Endodermal cell (in vitro differentiated cells): Measurements from ENCODE around the gene PSAPL1. TPM values are rescaled to one million over a fixed set of nuclear protein-coding genes. Genes with fewer than 3 reads are reported as not detected.

Experiments
- DNase-seq: peaks from one replicate; pipeline ENCODE4 v3.0.0-alpha.2; 2017
- H3K27ac ChIP-seq: 2 replicates; pipeline ENCODE4 v1.5.1; 2013; ENCODE audit warnings: mild to moderate bottlenecking, low read depth, low read length, moderate library complexity
- H3K27me3 ChIP-seq: 2 replicates; pipeline ENCODE4 v1.6.1; 2013; ENCODE audit warnings: mild to moderate bottlenecking, low read length, moderate library complexity; ENCODE audit not compliant: insufficient read depth, control insufficient read depth, poor library complexity, severe bottlenecking
- H3K36me3 ChIP-seq: 2 replicates; pipeline ENCODE4 v1.7.0; 2013; ENCODE audit warnings: mild to moderate bottlenecking, low read length, moderate library complexity; ENCODE audit not compliant: control insufficient read depth, insufficient read depth
- H3K4me1 ChIP-seq: one replicate; pipeline ENCODE4 v1.7.0; 2013; ENCODE audit warnings: low read length; ENCODE audit not compliant: control insufficient read depth, insufficient read depth
- H3K4me3 ChIP-seq: 2 replicates; pipeline ENCODE4 v1.5.1; 2013; ENCODE audit warnings: mild to moderate bottlenecking, low read length, moderate library complexity
- H3K9ac ChIP-seq: 2 replicates; pipeline ENCODE4 v1.6.1; 2013; ENCODE audit warnings: mild to moderate bottlenecking, low read length, moderate library complexity; ENCODE audit not compliant: poor library complexity, severe bottlenecking; ENCODE audit errors: extremely low read depth
- H3K9me3 ChIP-seq: 2 replicates; pipeline ENCODE4 v1.6.1; 2013; ENCODE audit warnings: mild to moderate bottlenecking, low read length, moderate library complexity; ENCODE audit not compliant: control insufficient read depth
- H3K27ac Mint-ChIP-seq: 2 replicates; pipeline ENCODE4 v1.8.0; 2020; ENCODE audit warnings: mixed read lengths
- H3K27me3 Mint-ChIP-seq: 2 replicates; pipeline ENCODE4 v1.8.0; 2021; ENCODE audit warnings: mild to moderate bottlenecking, mixed read lengths; ENCODE audit not compliant: insufficient read depth
- H3K36me3 Mint-ChIP-seq: 2 replicates; pipeline ENCODE4 v1.8.0; 2020; ENCODE audit warnings: low read depth, mixed read lengths
- H3K4me1 Mint-ChIP-seq: 2 replicates; pipeline ENCODE4 v1.8.0; 2020; ENCODE audit warnings: mixed read lengths
- H3K4me3 Mint-ChIP-seq: 2 replicates; pipeline ENCODE4 v1.8.0; 2020; ENCODE audit warnings: mild to moderate bottlenecking, moderate library complexity, mixed read lengths
- H3K9me3 Mint-ChIP-seq: 2 replicates; pipeline ENCODE4 v1.8.0; 2020; ENCODE audit warnings: mild to moderate bottlenecking, mixed read lengths
- WGBS, 2 experiments: methylation state at CpG; one replicate each; pipeline versions ENCODE4 v1.1.5 to v1.1.7; 2013; ENCODE audit warnings: missing lambda C conversion rate in 2 of 2, mixed read lengths in 1 of 2; ENCODE audit not compliant: insufficient coverage in 1 of 2, insufficient read length in 1 of 2; 5-methylcytosine and 5-hydroxymethylcytosine counted together
- total RNA-seq, 2 donors: library from RNA; stranded (reverse); fragmentation: NEBNext Ultra II Directional in 1 of 2; extraction: Animal tissue kit (Norgen Biotek cat#: 25700) in 1 of 2; gene quantifications; 2 replicates in 1 of 2; 3 replicates in 1 of 2; pipeline ENCODE4 v1.2.1, GENCODE V29; 2021
- TF ChIP-seq, protein P1 (sequence below): fragments of 200-600 bp; sonication (generic); conservative IDR thresholded peaks from 2 replicates; pipeline ENCODE4 v1.5.0; 2021; ENCODE audit warnings: antibody characterized with exemption, mild to moderate bottlenecking

The PSAPL1 gene
- total RNA-seq, 2 donors from 2014 or later: 0.13 to 0.24 TPM

DNA sequence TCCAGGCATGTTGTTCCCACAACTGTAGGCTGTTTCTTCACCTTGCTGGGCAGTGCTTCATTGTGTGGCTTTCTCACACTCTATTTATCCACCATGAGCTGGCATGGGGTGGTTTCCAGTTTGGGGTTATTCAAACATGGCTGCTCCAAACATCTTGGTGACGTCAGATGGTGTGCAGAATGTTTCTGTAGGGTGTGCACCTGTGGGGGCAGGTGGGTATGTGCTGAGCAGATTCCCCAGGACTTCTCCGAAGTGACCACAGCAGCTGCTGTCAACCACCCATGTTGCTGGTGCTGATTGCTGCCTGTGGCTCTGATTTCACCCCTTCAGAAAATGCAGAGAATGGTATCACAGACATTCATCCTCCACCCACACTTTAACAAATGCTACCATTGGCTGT is 5.0 kb upstream of the PSAPL1 start:
- no peak overlapping the region for H3K9ac ChIP-seq

DNA sequence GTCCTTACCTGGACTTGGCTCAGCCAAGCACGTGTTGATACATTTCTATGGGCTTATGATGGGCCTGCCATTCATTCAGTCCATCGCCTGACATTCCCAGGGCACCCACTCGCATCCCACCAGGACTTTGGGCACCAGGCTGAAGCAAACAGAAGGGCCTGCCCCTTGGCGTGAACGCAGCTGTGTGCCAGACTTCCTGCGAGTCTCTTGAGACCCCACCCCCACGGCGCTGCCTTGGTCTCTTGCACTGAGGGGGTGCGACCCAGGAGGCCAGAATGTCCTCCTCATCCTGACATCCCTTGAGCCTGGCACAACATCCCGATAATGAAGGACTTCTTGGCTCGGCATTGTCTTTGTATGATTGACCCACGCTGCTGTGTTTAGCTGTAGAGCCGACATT is 1.5 kb upstream of the PSAPL1 start:
- Histone ChIP-seq H3K9ac (no peak overlapping the region), H3K27ac (no peak overlapping the region), H3K9me3 (no peaks in the 10 kb centered on the region), H3K36me3 (no peaks in the 10 kb centered on the region), H3K4me3 (no peak overlapping the region), H3K4me1 (peaks cover 4% of the 10 kb centered on the region), H3K27me3 (no peaks in the 10 kb centered on the region)
- TF ChIP-seq, protein P1, sequence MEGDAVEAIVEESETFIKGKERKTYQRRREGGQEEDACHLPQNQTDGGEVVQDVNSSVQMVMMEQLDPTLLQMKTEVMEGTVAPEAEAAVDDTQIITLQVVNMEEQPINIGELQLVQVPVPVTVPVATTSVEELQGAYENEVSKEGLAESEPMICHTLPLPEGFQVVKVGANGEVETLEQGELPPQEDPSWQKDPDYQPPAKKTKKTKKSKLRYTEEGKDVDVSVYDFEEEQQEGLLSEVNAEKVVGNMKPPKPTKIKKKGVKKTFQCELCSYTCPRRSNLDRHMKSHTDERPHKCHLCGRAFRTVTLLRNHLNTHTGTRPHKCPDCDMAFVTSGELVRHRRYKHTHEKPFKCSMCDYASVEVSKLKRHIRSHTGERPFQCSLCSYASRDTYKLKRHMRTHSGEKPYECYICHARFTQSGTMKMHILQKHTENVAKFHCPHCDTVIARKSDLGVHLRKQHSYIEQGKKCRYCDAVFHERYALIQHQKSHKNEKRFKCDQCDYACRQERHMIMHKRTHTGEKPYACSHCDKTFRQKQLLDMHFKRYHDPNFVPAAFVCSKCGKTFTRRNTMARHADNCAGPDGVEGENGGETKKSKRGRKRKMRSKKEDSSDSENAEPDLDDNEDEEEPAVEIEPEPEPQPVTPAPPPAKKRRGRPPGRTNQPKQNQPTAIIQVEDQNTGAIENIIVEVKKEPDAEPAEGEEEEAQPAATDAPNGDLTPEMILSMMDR: no peak
- Mint-ChIP-seq H3K4me1 (peaks cover 10% of the 10 kb centered on the region), H3K4me3 (no peak overlapping the region), H3K9me3 (peaks cover 13% of the 10 kb centered on the region), H3K27me3 (peaks cover 11% of the 10 kb centered on the region), H3K27ac (no peak overlapping the region), H3K36me3 (no peaks in the 10 kb centered on the region)
- WGBS, 2 experiments: 85 to 87% methylated on average over 11 to 13 of the region's 13 CpGs
- no peak for DNase-seq

More for the DNA sequence above, 5.0 kb upstream of the PSAPL1 start:
- no peaks in the 10 kb centered on the region for H3K36me3 Mint-ChIP-seq
- peaks cover 10% of the 10 kb centered on the region for H3K4me1 Mint-ChIP-seq
- H3K9me3 Mint-ChIP-seq: peaks cover 13% of the 10 kb centered on the region
- Histone ChIP-seq H3K4me3 (no peak overlapping the region), H3K27me3 (no peaks in the 10 kb centered on the region), H3K4me1 (peaks cover 7% of the 10 kb centered on the region), H3K36me3 (no peaks in the 10 kb centered on the region), H3K27ac (no peak overlapping the region), H3K9me3 (no peaks in the 10 kb centered on the region)
- 88 to 100% methylated on average over 1 to 2 of the region's 2 CpGs for WGBS, 2 experiments
- DNase-seq: no peak
- H3K27me3 Mint-ChIP-seq: peaks cover 11% of the 10 kb centered on the region
- TF ChIP-seq, protein P1: no peak
- no peak overlapping the region for H3K4me3 Mint-ChIP-seq
- H3K27ac Mint-ChIP-seq: no peak overlapping the region

DNA sequence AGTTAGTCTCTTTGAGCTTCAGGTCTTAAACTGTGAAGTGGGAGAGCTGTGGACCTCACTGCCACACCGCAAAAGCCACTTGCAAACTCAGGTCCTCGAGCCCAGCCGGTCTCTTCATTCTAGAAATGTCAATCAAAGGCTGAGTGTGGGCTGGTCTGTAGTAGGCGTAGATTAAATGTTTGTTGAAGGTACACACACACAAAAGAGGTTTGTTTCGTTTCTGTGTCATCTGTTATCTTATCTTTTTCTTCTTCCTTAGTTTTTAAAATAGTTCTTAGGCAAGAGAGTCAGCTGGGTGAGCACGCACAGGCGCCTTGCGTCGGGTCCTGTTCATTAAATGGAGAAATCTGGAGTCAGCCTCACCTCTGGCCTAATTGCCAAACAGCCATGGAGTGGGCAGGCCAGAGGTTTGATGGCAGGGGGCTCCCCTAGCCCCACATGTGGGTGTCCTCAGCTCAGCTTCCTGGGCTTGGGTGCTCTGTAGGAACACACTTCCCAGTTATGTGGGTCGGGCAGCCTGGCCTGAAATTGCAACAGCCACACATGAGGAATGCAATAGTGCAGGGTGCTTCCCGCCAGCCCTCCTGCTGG is 836 bp upstream of the PSAPL1 start:
- TF ChIP-seq, protein P1: no peak
- H3K4me3 ChIP-seq: no peak overlapping the region
- H3K27me3 ChIP-seq: no peaks in the 10 kb centered on the region
- WGBS, 2 experiments: 88 to 91% methylated on average over 10 to 11 of the region's 11 CpGs
- no peaks in the 10 kb centered on the region for H3K9me3 ChIP-seq
- Mint-ChIP-seq H3K36me3 (no peaks in the 10 kb centered on the region), H3K9me3 (peaks cover 13% of the 10 kb centered on the region), H3K4me1 (peaks cover 13% of the 10 kb centered on the region), H3K4me3 (no peak overlapping the region), H3K27me3 (peaks cover 11% of the 10 kb centered on the region), H3K27ac (peak overlapping the region; percentile 64)
- peaks cover 4% of the 10 kb centered on the region for H3K4me1 ChIP-seq
- no peak overlapping the region for H3K9ac ChIP-seq
- H3K27ac ChIP-seq: no peak overlapping the region
- no peaks in the 10 kb centered on the region for H3K36me3 ChIP-seq
- DNase-seq: no peak
